ENCODE measurements around the gene TUBB2B. TPM values are rescaled to one million over a fixed set of nuclear protein-coding genes. Genes with fewer than 3 reads are reported as not detected.

TUBB2B gene
- 3.6 and 8.3 TPM in 2 replicates for total RNA-seq
- polyA plus RNA-seq, result 5.1 and 7.8 TPM in 2 replicates
- polyA plus RNA-seq (2011; cell fraction: cytosol; rRNA removed), result 3.2 and 4.7 TPM in 2 replicates
- 1.9 and 2.5 TPM in 2 replicates for polyA plus RNA-seq (2011; cell fraction: nucleus; rRNA removed)
- polyA plus RNA-seq (2012), result 5.0 and 7.8 TPM in 2 replicates
- 3.4 and 3.8 TPM in 2 replicates for polyA minus RNA-seq
- polyA minus RNA-seq (2011; cell fraction: cytosol; rRNA and poly(A)+ RNA removed), result not detected
- polyA minus RNA-seq (2011; cell fraction: nucleus; rRNA and poly(A)+ RNA removed), result 0.67 and 1.1 TPM in 2 replicates
- percentile 26 among the genes with signal in this experiment for Bru-seq, nascent RNA
- BruChase-seq, experiment 1, labeled RNA remaining after a 6-hour chase, result percentile 43 among the genes with signal in this experiment
- BruChase-seq, experiment 2, labeled RNA remaining after a 2-hour chase, result percentile 23 among the genes with signal in this experiment
- long read RNA-seq, transcript TUBB2B-201 (4 exons, 2,020 nt), result major isoform, 5 of 7 reads
- long read RNA-seq, partial matches to known transcripts, result 0 of 7 reads
- long read RNA-seq, other reads (novel, unspliced or antisense), result 2 of 7 reads

- peak within 1 kb of the TSS in 2 of 3 experiments; percentile 16 for H3K4me3 ChIP-seq (replicated peaks in 1 of 3; ENCODE audit: insufficient read depth in 1 of 3, low read depth in 1 of 3, low read length in 3 of 3)
- peak; percentile 18 for DNase-seq (ENCODE audit: low read depth, low spot score)
- dilution Hi-C loops (cut with MboI; ENCODE audit: extremely low pct_ligation_motif_present, low sequenced_read_pairs) (no loop called here), intact Hi-C loops (cut with micrococcal nuclease) (loop anchor here (5.0 kb wide), 1 partner anchor 440 kb away; no protein-coding TSS in a partner anchor)
- peaks cover 60 to 83% of the 10 kb centered on the region in 2 experiments for H3K27me3 ChIP-seq (ENCODE audit: control insufficient read depth in 2 of 2, insufficient read depth in 2 of 2, low read length in 2 of 2)
- no peaks in the 10 kb centered on the region for H3K9me1 ChIP-seq (replicated peaks; ENCODE audit: control insufficient read depth, extremely low read depth, insufficient read depth, low read length)
- H3K4me2 ChIP-seq (ENCODE audit: insufficient read depth, low read length), result peak within 1 kb of the TSS; percentile 72
- H2AFZ ChIP-seq (ENCODE audit: low read depth, low read length), result peak within 1 kb of the TSS; percentile 31
- H3K9me3 ChIP-seq (replicated peaks; ENCODE audit: control insufficient read depth, insufficient read depth, low read length), result no peaks in the 10 kb centered on the region
- H3K36me3 ChIP-seq (ENCODE audit: control insufficient read depth in 2 of 2, extremely low read depth in 1 of 2, insufficient read depth in 2 of 2, low read length in 2 of 2), result no peaks in the 10 kb centered on the region
- H3K27ac ChIP-seq (ENCODE audit: insufficient read depth, low read depth, low read length), result no peak within 1 kb of the TSS
- peaks cover 23% of the 10 kb centered on the region for H3K4me1 ChIP-seq (ENCODE audit: control insufficient read depth, extremely low read depth, insufficient read depth, low read length)
- TF ChIP-seq POLR2AphosphoS5 (IDR thresholded peaks at IDR 0.05; ENCODE audit: insufficient read depth, low read depth, low read length), result no peak
- TF ChIP-seq MYC (IDR thresholded peaks at IDR 0.05; ENCODE audit: low read depth, low read length), result no peak
- TF ChIP-seq MAX (IDR thresholded peaks at IDR 0.05; ENCODE audit: insufficient read depth, insufficient read length), result no peak
- no peak for TF ChIP-seq JUN (IDR thresholded peaks at IDR 0.05; ENCODE audit: borderline replicate concordance, insufficient read depth, insufficient read length, low read depth)
- no peak for TF ChIP-seq CTCF (IDR thresholded peaks at IDR 0.05; ENCODE audit: extremely low read depth in 1 of 2, insufficient read depth in 1 of 2, low read depth in 1 of 2, low read length in 2 of 2)
- TF ChIP-seq POLR2A (IDR thresholded peaks at IDR 0.05; ENCODE audit: low read depth, low read length), result no peak
- TF ChIP-seq EZH2 (IDR thresholded peaks at IDR 0.05; ENCODE audit: borderline replicate concordance, low read depth, low read length, severe bottlenecking), result no peak
- TF ChIP-seq GATA2 (IDR thresholded peaks at IDR 0.05; ENCODE audit: insufficient read depth, insufficient read length, low read depth, low read length), result no peak
- no peak for TF ChIP-seq FOS (IDR thresholded peaks at IDR 0.05; ENCODE audit: borderline replicate concordance, insufficient read depth, low read length)
- H4K20me1 ChIP-seq (replicated peaks; ENCODE audit: control insufficient read depth, extremely low read depth, insufficient read depth, low read length), result no peaks in the 10 kb centered on the region
- CTCF ChIA-PET, result interaction anchor here (0.8 to 1.0 kb wide), 2 partner anchors 10 to 24 kb away, joined by 4 read pairs; no protein-coding TSS in a partner anchor
- BruUV-seq (replicated peaks), result no TSS peak
- POLR2A ChIA-PET, result no interaction called here
- no peak within 1 kb of the TSS for H3K9ac ChIP-seq (replicated peaks; ENCODE audit: extremely low read depth, insufficient read depth, low read length)
- no peaks in the 10 kb centered on the region for H3K79me2 ChIP-seq (ENCODE audit: control insufficient read depth, insufficient read depth, low read length)
- FAIRE-seq, result no peak
These were observed at the start of gene TUBB2B for GRCh38 chr6:3227363-3228045. TUBB2B (minus strand) TSS chr6:3227653; CDS start chr6:3227543, 110 bp downstream.
